ENCODE data around the gene HAUS7.

HAUS7 gene

DNA sequence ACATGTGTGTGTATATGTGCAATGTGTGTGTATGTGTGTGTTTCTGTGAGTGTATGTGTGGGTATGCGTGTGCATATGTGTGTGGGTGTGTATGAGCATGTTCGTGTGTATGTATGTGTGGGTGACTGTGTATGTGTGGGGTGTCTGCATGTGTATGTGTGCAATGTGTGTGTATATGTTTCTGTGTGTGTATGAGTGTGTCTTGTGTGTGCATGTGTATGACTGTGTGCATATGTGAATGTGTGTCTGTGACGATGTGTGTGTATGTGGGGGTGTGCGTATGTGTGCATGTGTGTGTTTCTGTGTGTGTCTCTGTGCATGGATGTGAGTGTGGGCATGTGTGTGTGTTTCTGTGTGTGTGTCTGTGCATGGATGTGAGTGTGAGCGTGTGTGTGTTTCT is 42.9 kb upstream of the HAUS7 start:
- TF ChIP-seq, protein P1, sequence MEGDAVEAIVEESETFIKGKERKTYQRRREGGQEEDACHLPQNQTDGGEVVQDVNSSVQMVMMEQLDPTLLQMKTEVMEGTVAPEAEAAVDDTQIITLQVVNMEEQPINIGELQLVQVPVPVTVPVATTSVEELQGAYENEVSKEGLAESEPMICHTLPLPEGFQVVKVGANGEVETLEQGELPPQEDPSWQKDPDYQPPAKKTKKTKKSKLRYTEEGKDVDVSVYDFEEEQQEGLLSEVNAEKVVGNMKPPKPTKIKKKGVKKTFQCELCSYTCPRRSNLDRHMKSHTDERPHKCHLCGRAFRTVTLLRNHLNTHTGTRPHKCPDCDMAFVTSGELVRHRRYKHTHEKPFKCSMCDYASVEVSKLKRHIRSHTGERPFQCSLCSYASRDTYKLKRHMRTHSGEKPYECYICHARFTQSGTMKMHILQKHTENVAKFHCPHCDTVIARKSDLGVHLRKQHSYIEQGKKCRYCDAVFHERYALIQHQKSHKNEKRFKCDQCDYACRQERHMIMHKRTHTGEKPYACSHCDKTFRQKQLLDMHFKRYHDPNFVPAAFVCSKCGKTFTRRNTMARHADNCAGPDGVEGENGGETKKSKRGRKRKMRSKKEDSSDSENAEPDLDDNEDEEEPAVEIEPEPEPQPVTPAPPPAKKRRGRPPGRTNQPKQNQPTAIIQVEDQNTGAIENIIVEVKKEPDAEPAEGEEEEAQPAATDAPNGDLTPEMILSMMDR (IDR thresholded peaks at IDR 0.05) = no peak

DNA sequence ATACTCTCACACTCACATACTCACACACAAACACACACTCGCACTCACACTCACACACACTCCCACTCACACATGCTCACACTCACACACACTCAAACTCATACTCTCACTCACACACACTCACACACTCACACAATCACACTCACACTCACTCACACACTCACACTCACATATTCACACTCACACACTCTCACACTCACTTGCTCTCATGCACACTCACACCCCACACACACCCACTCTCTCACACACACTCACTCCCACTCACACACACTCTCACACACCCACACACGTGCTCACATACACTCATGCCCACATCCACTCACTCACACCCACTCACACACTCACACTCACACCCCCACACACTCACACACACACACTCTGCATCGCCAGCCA is 42.1 kb upstream of the HAUS7 start:
- TF ChIP-seq, protein P1 (IDR thresholded peaks at IDR 0.05) = no peak

DNA sequence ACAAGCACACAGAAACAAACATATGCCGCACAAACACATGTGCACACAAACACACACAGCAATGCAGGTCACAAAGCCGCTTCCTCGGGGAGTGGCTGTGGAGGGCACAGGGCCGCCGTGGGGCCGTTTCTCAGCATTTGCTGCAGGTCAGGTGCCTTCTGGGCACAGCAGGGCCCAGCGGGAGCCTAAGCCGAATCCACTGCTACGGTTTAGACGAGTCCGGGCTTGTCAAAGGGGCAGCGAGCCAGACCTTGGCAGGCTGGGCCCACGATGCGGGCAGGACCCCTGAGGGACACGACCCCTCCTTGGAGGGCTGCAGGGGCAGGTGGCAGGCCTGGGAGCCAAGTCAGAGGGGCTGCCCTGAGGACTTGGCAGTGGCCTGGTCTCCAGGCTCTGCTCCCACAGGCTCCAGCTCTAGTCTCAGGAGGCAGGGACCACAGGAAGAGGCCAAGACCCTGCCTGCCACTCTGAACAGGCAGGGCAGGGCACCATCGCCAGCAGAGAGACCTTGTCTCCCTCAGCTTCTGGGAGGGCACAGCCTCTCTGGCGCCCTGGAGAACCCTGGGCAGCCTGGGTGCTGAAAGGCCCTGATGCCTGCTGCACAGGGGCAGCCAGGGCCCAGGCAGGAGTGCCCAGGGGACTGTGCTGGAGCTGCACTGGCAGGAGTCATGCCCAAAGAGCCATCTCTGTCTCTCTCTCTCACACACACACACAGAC is 41.6 kb upstream of the HAUS7 start:
- TF ChIP-seq, protein P1 (IDR thresholded peaks at IDR 0.05) = no peak

DNA sequence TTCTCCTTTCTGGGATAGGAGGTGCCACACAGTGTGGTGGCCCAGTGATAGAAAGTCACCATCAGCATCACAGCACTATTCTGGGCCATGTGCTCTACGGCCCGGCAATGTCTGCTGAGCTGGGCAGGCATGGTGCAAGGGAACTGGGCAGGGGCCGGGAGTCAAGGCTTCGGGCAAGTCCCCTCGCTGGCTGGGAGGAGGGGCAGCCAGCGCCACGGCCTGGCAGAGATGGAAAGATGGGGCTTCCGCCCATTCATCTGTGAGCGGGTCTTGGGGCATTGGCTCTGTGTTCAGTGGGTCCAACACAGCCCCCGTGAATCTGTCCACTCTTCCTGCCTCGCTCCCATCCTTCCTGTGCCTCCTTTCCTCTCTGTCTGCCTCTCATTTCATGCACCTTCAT is 40.0 kb upstream of the HAUS7 start:
- TF ChIP-seq, protein P1 (IDR thresholded peaks at IDR 0.05) = no peak

DNA sequence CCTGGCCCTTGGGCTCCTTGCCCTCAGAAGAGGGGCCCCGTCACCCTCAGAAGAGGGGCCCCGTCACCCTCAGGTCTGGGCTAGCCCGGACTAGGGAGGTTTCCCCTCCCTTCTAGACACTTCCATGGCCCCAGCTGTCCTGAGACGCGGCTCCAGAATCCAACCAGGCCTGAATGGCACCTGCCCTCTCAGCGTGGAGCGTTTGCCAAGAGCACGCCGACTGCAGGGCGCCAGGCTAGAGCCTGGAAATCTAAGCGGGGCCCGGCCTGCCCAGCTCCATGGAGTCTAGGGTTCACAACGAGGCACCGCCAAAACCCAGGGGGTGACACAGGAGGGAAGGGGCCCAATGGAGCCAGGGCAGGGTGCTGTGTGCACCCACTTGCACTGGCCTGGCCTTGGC is 39.2 kb upstream of the HAUS7 start:
- TF ChIP-seq, protein P1 (IDR thresholded peaks at IDR 0.05) = no peak

DNA sequence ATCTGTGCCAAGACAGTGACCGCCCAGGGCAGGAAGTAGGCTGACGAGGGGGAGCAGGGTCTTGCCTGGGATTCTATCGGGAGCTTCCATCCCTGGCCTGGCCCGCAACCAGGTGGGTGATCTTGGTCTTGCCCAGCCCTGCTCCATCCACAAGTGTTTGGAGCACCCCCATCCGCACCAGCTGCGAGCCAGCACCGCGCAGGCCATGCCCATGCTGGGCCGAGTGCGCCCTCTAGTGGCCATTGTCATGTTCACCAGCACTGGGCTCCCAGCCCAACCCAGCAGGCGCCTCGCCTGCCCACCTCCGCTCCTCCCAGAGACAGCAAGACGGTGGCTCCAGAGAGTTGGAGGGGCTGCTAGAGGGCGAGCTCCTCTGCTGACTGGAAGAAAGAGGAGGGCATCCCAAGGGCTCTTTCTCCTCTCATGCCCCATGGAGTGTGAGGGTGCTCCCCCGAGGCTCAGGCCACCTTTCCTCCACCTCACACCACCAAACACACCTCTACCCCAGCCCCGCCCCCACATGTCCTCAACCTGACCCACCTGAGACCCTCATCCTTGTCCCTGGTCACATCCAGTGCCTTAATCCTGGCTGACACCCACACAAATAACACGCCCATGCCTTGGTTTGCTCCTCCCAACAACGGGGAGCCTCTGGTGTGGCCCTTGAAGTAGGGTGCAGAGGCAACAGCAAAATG is 37.3 kb upstream of the HAUS7 start:
- TF ChIP-seq, protein P1 (IDR thresholded peaks at IDR 0.05) = peak; percentile 67

DNA sequence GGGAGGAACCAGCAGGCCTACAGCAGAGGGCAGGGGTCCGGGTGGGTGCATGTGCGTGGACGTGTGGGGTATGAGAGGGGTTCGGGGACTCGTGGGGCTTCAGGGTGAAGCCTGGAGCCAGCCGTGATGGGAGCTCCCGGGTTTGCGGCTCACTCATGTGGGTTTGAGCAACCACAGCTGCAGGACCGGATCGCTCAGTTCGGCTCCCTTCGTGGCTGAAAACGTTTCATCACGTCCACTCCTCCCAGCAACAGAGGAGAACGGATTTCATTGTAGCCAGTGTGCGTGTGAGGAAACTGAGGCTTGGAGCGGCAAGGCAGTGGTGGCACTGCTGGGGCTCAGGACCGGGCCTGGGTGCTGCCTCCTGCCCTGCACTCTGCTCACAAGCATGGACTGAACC is 35.0 kb upstream of the HAUS7 start:
- TF ChIP-seq, protein P1 (IDR thresholded peaks at IDR 0.05) = no peak

Measured in LNCAP (cell line).